Measurements from ENCODE around the gene OR2T11.
"Not testable (repeated sequence)": the region's sequence is repeated elsewhere in the genome, so short reads cannot be mapped to it uniquely, and the experiment has no call there.

Gene OR2T11, protein sequence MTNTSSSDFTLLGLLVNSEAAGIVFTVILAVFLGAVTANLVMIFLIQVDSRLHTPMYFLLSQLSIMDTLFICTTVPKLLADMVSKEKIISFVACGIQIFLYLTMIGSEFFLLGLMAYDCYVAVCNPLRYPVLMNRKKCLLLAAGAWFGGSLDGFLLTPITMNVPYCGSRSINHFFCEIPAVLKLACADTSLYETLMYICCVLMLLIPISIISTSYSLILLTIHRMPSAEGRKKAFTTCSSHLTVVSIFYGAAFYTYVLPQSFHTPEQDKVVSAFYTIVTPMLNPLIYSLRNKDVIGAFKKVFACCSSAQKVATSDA

DNA sequence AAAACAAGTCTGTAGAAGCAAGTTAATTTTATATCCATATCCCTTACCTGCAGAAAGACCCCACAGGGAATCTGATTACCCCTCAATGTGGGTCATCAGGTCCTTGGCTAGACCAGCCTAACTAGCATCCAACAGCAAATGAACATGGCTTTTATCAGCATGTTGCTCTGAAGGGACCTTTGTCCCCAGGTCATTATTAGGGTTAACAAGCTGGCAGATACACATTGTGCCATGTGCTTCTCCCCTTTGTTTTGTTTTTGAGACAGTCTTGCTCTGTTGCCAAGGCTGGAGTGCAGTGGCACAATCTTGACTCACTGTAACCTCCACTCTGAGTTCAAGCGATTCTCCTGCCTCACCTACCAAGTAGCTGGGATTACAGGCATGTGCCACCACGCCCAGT is at the start of gene OR2T11:
Gene OR2T11, minus strand, starts transcription at position 101 of the 400 bp plus-strand sequence. CDS start 7,963 bp downstream, outside the sequence.
- H3K36me3 Mint-ChIP-seq; H3K4me1 Mint-ChIP-seq (ENCODE audit: low read depth); H3K27me3 Mint-ChIP-seq; H3K4me3 Mint-ChIP-seq; H3K9me3 Mint-ChIP-seq (ENCODE audit: low read depth); H3K27ac Mint-ChIP-seq: not testable (repeated sequence)

DNA sequence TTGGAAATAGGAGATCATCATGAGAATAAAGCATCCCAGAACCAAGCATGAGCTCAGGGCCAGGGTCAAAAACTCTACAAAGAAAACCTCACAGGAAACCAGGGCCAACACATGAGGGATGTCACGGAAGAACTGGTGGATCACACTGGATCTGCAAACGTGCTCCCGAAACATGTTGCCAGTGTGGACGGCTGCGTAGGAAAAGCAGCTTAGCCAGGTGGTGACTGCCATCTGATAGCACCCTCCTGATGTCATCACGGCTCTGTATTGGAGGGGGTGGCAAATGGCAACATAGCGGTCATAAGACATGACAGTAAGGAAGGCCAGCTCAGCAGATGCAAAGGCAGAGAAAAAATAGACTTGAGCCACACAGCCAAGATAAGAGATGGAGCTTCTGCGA is 46.8 kb upstream of the OR2T11 start:
- Mint-ChIP-seq H3K4me1 (ENCODE audit: low read depth) (peaks cover under 1% of the 10 kb centered on the region), H3K36me3 (peaks cover 2% of the 10 kb centered on the region), H3K4me3 (no peak overlapping the region), H3K27ac (no peak overlapping the region), H3K9me3 (ENCODE audit: low read depth) (no peaks in the 10 kb centered on the region), H3K27me3 (peaks cover 15% of the 10 kb centered on the region)

DNA sequence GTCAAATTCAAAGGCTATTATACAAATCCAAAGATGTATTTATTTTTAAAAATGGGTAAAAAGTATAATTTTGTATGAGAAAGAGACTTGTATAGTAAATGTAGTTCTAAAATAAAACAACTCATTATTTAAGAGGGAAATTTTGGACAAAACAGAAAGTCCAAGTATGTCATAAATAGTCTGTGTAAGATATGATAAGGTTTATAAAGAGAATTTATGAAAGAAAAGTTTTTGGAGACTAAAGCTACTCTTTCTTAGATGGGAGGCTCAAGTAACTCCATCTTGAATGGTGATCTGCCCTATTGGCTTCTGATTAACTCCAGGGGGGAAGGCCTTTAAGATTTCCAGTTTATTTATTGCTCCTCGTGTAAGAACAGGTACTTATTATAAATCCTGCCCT is 35.1 kb upstream of the OR2T11 start:
- H3K27me3 Mint-ChIP-seq = no peaks in the 10 kb centered on the region

DNA sequence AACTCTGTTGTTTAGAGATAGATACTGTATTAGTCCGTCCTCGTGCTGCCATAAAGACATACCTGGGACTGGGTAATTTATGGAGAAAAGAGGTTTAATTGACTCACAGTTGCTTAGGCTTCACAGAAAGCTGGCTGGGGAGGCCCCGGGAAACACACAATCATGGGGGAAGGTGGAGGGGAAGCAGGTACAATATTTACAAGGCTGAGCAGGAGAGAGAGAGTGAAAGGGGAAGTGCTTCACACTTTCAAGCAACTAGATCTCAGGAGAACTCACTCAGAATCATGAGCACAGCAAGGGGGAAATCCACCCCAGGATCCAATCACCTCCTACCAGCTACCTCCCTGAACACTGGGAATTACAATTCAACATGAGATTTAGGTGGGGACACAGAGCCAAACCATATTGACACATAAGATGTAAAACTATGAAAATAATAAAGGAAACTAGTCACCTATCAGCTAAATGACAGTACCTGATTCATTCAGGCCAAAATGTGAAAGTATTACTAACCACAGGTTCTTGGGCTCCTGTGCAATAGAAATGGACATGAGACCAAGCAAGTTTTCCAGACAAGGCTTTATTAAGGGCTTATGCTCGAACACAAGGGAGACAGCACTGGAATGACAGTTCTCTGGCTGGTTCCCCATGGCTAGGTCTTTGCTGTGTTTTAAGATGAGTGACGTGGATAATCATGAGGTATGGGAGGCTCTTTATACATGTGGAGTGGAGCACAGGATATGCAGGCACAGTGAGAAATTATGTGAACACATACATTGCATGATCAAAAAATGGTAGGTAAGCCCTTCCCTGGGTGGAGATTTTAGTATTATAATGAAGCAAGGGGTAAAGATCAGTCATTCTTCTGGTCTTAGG is 28.8 kb upstream of the OR2T11 start:
- not testable (repeated sequence) for H3K36me3 Mint-ChIP-seq; H3K4me3 Mint-ChIP-seq; H3K4me1 Mint-ChIP-seq (ENCODE audit: low read depth); H3K27ac Mint-ChIP-seq; H3K27me3 Mint-ChIP-seq; H3K9me3 Mint-ChIP-seq (ENCODE audit: low read depth)

More for the DNA sequence above, 35.1 kb upstream of the OR2T11 start:
- H3K4me3 Mint-ChIP-seq = no peak overlapping the region
- peaks cover 6% of the 10 kb centered on the region for H3K9me3 Mint-ChIP-seq (ENCODE audit: low read depth)
- no peaks in the 10 kb centered on the region for H3K4me1 Mint-ChIP-seq (ENCODE audit: low read depth)
- H3K36me3 Mint-ChIP-seq = peaks cover 3% of the 10 kb centered on the region
- H3K27ac Mint-ChIP-seq = no peak overlapping the region

DNA sequence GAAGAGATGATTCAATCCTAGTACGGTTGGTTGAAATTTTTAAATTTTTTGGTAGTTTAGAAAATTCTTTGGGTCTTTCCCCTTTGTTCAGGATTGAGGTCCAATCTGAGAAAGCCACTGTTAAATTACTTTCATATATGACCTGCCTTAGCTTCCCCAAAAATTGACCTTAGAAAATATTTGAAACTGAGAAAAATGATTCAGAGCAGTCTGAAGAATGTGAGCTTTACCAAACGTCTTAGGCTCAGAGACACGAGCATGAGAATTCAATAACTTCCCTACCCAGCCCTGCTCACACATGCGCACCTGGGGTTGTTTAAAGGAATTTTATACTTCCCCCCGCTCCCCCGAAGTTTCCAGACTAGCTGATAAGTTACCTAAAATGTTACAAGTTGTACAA is 21.9 kb upstream of the OR2T11 start:
- not testable (repeated sequence) for H3K27me3 Mint-ChIP-seq; H3K4me1 Mint-ChIP-seq (ENCODE audit: low read depth); H3K36me3 Mint-ChIP-seq; H3K27ac Mint-ChIP-seq; H3K4me3 Mint-ChIP-seq; H3K9me3 Mint-ChIP-seq (ENCODE audit: low read depth)

DNA sequence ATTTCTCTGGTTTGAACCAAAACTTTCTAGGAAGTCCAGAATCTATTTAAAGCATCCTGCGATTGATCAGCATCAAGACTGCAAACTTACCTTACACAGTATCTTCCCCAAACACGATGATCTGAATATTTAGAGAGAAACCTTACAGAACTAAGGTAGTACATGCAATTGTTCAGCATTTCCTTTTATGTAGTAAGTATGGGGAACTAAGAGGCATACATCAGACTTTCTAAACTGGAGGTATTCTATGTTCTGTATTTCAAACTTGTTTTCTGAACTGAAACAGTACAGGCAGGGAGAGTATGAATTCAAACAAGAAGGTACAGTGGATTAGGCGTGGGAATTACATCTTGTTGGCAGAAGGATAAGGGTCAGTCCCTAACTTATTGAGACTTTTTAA is 20.5 kb upstream of the OR2T11 start, which contains the start of gene OR2T27:
Gene OR2T27, minus strand, starts transcription at position 175 of the 400 bp plus-strand sequence. CDS start 4,644 bp downstream, outside the sequence.
- H3K27ac Mint-ChIP-seq; H3K27me3 Mint-ChIP-seq; H3K4me1 Mint-ChIP-seq (ENCODE audit: low read depth); H3K36me3 Mint-ChIP-seq; H3K4me3 Mint-ChIP-seq; H3K9me3 Mint-ChIP-seq (ENCODE audit: low read depth): not testable (repeated sequence)

DNA sequence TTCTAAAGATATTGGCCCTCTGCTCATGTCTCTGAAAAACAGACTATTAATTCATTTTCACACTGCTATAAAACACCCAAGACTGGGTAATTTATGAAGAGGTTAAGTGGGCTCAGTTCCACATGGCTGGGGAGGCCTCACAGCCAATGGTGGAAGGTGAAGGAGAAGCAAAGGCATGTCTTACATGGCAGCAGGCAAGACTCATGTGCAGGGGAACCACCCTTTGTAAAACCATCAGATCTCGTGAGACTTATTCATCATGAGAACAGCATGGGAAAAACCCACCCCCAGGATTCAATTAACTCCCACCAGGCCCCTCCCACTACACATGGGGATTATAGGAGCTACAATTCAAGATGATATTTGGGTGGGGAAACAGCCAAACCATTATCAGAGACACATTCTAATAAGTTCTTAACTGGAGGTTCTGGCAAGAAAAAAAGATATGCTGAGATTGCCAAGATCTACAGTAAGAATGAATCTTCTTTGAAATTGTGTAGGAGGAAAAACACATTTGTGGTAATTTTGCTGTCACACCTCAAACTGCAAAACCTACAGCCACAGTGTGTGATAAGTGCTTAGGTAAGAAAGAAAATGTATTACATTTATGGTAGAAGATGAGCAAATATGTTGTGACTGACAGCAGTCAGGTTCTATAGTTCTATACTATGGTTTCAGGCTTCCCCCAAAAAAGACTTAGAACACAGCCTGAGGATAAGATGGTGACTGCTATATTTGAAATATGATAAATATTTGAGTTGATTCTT is 14.1 kb upstream of the OR2T11 start:
- not testable (repeated sequence) for H3K9me3 Mint-ChIP-seq (ENCODE audit: low read depth); H3K27ac Mint-ChIP-seq; H3K4me3 Mint-ChIP-seq; H3K4me1 Mint-ChIP-seq (ENCODE audit: low read depth); H3K27me3 Mint-ChIP-seq; H3K36me3 Mint-ChIP-seq

DNA sequence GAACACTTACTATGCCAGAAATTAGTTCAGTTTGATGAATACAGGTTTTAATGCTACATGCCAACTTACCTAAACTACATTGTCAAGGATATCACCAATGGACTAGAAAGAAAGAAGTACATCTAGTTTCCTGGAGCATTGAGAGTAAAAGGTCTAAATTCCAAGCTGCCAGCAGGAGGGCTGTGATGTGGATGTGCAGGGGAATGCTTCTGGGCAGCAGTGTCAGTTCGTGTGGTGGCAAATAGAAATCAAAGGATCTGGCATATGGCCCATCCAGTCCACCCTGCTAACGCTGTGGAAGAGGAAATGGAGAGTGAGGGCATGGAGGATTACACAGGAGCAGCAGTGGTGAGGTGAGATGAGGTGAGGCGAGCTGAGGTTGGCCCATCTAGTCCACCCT is 10.3 kb upstream of the OR2T11 start, which contains the start of gene OR2T35:
Gene OR2T35, minus strand, starts transcription at position 101 of the 400 bp plus-strand sequence. CDS start 6,020 bp downstream, outside the sequence.
- not testable (repeated sequence) for H3K9me3 Mint-ChIP-seq (ENCODE audit: low read depth); H3K27me3 Mint-ChIP-seq; H3K4me1 Mint-ChIP-seq (ENCODE audit: low read depth); H3K4me3 Mint-ChIP-seq; H3K36me3 Mint-ChIP-seq; H3K27ac Mint-ChIP-seq

DNA sequence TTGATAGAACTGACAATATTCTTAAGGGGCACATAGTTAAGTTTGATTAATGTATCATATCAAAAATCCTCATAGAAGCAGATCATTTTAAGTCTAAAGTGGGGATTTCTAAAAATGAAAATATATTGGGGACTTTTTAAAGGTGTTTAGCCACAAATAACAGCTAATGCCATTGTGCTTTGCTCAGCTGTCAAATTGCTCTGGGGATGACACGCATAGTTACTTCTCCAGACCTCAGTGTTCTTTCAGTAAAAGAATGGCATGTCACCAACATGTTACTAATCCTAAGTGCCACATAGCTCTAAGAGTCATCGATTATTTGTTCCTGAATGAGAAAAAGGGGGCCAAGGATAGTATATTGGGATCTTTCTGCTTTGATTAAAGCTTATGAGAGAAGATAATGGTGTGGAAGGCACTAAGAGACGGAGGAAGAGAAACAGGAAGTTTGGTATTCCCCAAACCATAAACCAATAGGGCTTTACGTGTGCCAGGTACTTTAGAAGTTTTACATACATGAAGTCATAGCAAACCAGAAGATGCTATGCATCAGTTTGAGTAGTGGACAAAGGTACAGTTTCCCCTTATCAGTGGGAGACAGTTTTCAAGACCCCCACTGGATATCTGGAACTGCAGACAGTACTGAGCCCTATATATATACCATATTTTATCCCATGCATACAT is 8.2 kb upstream of the OR2T11 start:
- H3K4me3 Mint-ChIP-seq = not testable (repeated sequence)

DNA sequence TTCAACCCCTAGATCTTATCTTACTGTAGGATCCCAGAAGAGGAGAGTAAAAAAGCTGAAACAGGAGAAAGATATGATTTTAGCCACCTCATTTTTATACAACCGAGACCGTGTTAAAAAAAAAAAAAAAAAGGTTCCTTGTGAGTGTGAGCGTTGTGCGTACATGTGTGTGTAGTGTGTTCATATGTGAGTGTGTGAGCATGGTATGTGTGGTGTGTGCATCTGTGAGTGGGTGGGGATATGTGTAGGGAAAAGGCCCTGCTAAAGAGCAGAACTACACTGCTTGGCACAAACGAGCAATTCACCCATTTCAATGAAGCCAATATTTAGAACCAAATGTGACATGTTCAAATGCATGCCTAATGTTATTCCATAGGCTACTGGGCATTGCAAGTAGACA is 6.7 kb upstream of the OR2T11 start:
- H3K9me3 Mint-ChIP-seq (ENCODE audit: low read depth); H3K27me3 Mint-ChIP-seq; H3K36me3 Mint-ChIP-seq; H3K4me3 Mint-ChIP-seq; H3K4me1 Mint-ChIP-seq (ENCODE audit: low read depth); H3K27ac Mint-ChIP-seq: not testable (repeated sequence)

More for the DNA sequence above, 8.2 kb upstream of the OR2T11 start:
- not testable (repeated sequence) for H3K27me3 Mint-ChIP-seq; H3K4me1 Mint-ChIP-seq (ENCODE audit: low read depth); H3K36me3 Mint-ChIP-seq; H3K9me3 Mint-ChIP-seq (ENCODE audit: low read depth); H3K27ac Mint-ChIP-seq

DNA sequence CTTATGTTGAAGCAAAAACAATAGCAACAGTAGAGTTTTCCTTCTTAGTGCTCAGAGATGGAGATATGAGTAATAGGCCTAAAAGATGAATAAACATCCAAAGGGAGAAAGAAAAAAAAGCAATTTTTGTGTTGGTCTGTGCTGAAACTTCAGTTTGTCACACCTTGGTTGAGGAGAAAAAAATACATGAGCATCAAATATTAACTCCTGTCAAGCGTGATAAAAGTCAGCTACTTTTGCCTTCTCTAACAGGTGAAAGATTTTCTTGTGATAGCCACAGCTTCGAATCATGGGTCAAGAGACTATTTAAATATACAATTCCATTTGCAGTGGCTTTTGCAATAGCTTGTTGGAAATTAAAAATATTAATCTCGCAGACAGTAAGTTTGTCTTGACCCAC is 6.0 kb upstream of the OR2T11 start:
- H3K4me3 Mint-ChIP-seq; H3K27ac Mint-ChIP-seq; H3K36me3 Mint-ChIP-seq; H3K9me3 Mint-ChIP-seq (ENCODE audit: low read depth); H3K4me1 Mint-ChIP-seq (ENCODE audit: low read depth); H3K27me3 Mint-ChIP-seq: not testable (repeated sequence)

DNA sequence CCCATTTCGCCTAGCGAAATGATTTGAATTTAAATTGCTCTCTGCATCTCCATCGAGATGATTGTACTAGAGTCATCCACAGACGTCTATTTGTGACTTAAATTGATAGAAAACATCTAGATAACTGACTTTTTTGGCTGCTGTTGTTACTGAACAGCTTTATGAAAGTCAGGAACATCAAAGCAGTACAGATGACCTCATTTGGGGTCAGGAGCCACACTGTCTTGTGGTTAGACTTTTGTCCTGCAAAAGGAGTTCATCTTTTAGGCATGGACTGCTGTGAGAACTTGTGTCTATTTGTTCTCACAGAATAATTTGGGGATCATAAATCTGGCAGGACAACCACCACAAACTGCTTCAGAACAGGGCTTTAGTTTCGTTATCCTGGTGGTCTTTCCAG is 4.8 kb upstream of the OR2T11 start:
- H3K9me3 Mint-ChIP-seq (ENCODE audit: low read depth); H3K27me3 Mint-ChIP-seq; H3K27ac Mint-ChIP-seq; H3K4me1 Mint-ChIP-seq (ENCODE audit: low read depth); H3K36me3 Mint-ChIP-seq; H3K4me3 Mint-ChIP-seq: not testable (repeated sequence)

DNA sequence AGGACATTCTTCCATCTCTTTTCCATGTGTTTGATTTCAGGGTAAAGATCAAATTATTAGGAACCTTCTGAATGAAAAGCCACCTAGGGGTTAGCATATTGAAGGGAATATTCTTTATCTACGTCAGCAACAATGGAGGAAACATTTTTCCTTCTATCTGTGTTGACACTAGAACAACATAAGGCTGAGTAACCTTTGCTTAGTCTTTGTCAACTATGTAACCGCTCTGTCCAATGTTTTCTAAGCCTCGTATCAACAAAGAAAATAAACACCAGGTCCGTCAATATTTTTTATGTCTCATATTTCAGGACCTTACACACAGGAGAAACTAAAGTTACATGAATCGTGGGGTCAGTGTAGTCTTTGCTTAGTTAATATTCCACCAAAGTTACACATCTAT is 1.7 kb upstream of the OR2T11 start:
- not testable (repeated sequence) for H3K4me3 Mint-ChIP-seq; H3K27ac Mint-ChIP-seq; H3K27me3 Mint-ChIP-seq; H3K36me3 Mint-ChIP-seq; H3K9me3 Mint-ChIP-seq (ENCODE audit: low read depth); H3K4me1 Mint-ChIP-seq (ENCODE audit: low read depth)

DNA sequence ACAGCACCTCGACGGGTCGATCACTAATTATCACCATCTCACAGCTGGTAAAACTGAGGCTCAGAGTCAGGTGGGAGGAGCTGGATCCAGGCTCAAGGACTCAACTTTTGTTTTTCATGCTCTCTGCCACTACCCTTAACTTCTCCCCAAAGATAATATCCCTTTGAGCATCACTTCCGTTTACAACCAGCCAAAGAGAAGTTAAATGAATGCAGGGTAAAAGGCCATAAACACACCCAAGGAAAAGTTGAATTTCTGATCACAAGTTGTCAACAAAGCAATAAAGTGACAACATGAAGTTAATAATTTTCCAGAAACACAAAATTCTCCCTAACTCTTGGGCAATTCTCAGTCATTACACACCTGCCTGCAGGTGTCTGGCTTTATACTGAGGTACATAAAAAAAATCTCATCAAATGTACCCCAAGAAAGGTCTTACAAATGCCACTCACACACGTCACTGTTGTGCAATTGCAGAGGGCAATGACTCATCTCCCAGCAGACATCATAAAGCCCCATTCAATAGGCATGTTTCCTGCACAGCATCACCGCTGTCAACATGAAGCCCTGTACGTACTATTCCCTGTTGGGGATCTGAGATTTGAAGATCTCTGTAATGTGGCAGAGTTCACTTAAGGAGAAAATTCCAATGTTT is 3.4 kb downstream of the OR2T11 start:
- H3K4me3 Mint-ChIP-seq = no peak overlapping the region
- no peaks in the 10 kb centered on the region for H3K36me3 Mint-ChIP-seq
- H3K4me1 Mint-ChIP-seq (ENCODE audit: low read depth) = no peaks in the 10 kb centered on the region
- H3K9me3 Mint-ChIP-seq (ENCODE audit: low read depth) = no peaks in the 10 kb centered on the region
- H3K27ac Mint-ChIP-seq = no peak overlapping the region
- H3K27me3 Mint-ChIP-seq = no peaks in the 10 kb centered on the region
